Natural killer cell (primary cell): ENCODE data around the gene ILK. TPM values are rescaled to one million over a fixed set of nuclear protein-coding genes. Genes with fewer than 3 reads are reported as not detected.

Experiments used
- ATAC-seq, 3 donors: fragments of 150-1000 bp in 2 of 3; fragments of 200-7000 bp in 1 of 3; cut with Tn5 transposase; 1 replicate in 1 of 3; 2 replicates in 2 of 3; pipeline ENCODE4 v1.10.0; 2021; ENCODE audit warnings: mild to moderate bottlenecking in 2 of 3, moderate library complexity in 2 of 3
- DNase-seq, 2 donors: peaks; one replicate each; pipeline versions ENCODE4 v3.0.0 to v3.0.0-alpha.2; 2013 to 2021; ENCODE audit warnings: mixed read lengths in 1 of 2
- H3K27ac ChIP-seq: one replicate; pipeline ENCODE4 v1.5.1; 2013; ENCODE audit warnings: mild to moderate bottlenecking, low read length
- H3K27me3 ChIP-seq: one replicate; pipeline ENCODE4 v1.6.1; 2013; ENCODE audit warnings: low read length; ENCODE audit not compliant: control insufficient read depth, insufficient read depth
- H3K36me3 ChIP-seq: one replicate; pipeline ENCODE4 v1.6.1; 2013; ENCODE audit warnings: low read length; ENCODE audit not compliant: control insufficient read depth, insufficient read depth
- H3K4me1 ChIP-seq: one replicate; pipeline ENCODE4 v1.6.1; 2013; ENCODE audit warnings: low read length; ENCODE audit not compliant: control insufficient read depth, insufficient read depth
- H3K4me3 ChIP-seq: one replicate; pipeline ENCODE4 v1.5.1; 2013; ENCODE audit warnings: low read length
- H3K9me3 ChIP-seq: one replicate; pipeline ENCODE4 v1.6.1; 2013; ENCODE audit warnings: low read length; ENCODE audit not compliant: control insufficient read depth, insufficient read depth
- H3K27ac Mint-ChIP-seq, 2 donors: one replicate each; pipeline ENCODE4 v1.8.0; 2022; ENCODE audit warnings: mild to moderate bottlenecking in 2 of 2, mixed read lengths in 2 of 2, moderate library complexity in 1 of 2
- H3K27me3 Mint-ChIP-seq, 2 donors: one replicate each; pipeline ENCODE4 v1.8.0; 2022; ENCODE audit warnings: low read depth in 2 of 2, mixed read lengths in 2 of 2
- H3K36me3 Mint-ChIP-seq: one replicate; pipeline ENCODE4 v1.8.0; 2022; ENCODE audit warnings: mixed read lengths
- H3K4me1 Mint-ChIP-seq, 2 donors: one replicate each; pipeline ENCODE4 v1.8.0; 2022; ENCODE audit warnings: mixed read lengths in 2 of 2
- H3K4me3 Mint-ChIP-seq: one replicate; pipeline ENCODE4 v1.8.0; 2022; ENCODE audit warnings: mild to moderate bottlenecking, moderate library complexity, mixed read lengths
- H3K9me3 Mint-ChIP-seq, 2 donors: one replicate each; pipeline ENCODE4 v1.8.0; 2022; ENCODE audit warnings: mixed read lengths in 2 of 2
- CTCF ChIP-seq: fragments of 200-600 bp; IDR thresholded peaks from one replicate; pipeline ENCODE4 v1.8.0; 2022; ENCODE audit warnings: antibody characterized with exemption
- WGBS: methylation state at CpG from one replicate; pipeline ENCODE4 v1.1.7; 2013; ENCODE audit warnings: missing lambda C conversion rate; ENCODE audit not compliant: insufficient coverage; 5-methylcytosine and 5-hydroxymethylcytosine counted together
- intact Hi-C: fragments of 100-400 bp; cut with micrococcal nuclease; formaldehyde crosslinking; loops from one replicate; pipeline ENCODE4 v1.14.2; 2022
- total RNA-seq, 4 donors: library from RNA; stranded (reverse); fragments of 120-200 nt in 1 of 4; gene quantifications; one replicate each; pipeline versions ENCODE4 v1.2.3 to v1.2.4, GENCODE V29; 2013 to 2022

The ILK gene
- total RNA-seq, 3 donors from 2014 or later (not counting 1 experiment from before 2014, with no cell fraction given), result 109 to 145 (median 142) TPM

- Mint-ChIP-seq H3K27me3 (peaks cover 0 to 11% of the 10 kb centered on the region in 2 donors), H3K4me1 (peaks cover 0 to 6% of the 10 kb centered on the region in 2 donors), H3K27ac (no peak overlapping the region), H3K9me3 (no peaks in the 10 kb centered on the region), H3K36me3 (no peaks in the 10 kb centered on the region), H3K4me3 (peak overlapping the region; percentile 80)
- Histone ChIP-seq H3K4me1 (peaks cover 10% of the 10 kb centered on the region), H3K4me3 (no peak overlapping the region), H3K27ac (no peak overlapping the region), H3K9me3 (no peaks in the 10 kb centered on the region), H3K27me3 (peaks cover 4% of the 10 kb centered on the region), H3K36me3 (no peaks in the 10 kb centered on the region)
- DNase-seq (no peak), ATAC-seq (no peak)
- intact Hi-C loops, result no loop called here
- 88% methylated on average over 3 of the region's 5 CpGs for WGBS
- TF ChIP-seq CTCF, result no peak
Measured at GRCh38 chr11:6656936-6657335, 53.4 kb downstream of the ILK start.

GRCh38 chr11:6657346-6657745, 53.8 kb downstream of the ILK start:
- H3K27ac ChIP-seq, result no peak overlapping the region
- Mint-ChIP-seq H3K27ac (no peak overlapping the region), H3K9me3 (no peaks in the 10 kb centered on the region), H3K27me3 (peaks cover 0 to 11% of the 10 kb centered on the region in 2 donors), H3K4me1 (peaks cover 0 to 6% of the 10 kb centered on the region in 2 donors), H3K36me3 (no peaks in the 10 kb centered on the region), H3K4me3 (peak overlapping the region; percentile 80)
- H3K4me3 ChIP-seq, result no peak overlapping the region
- 100% methylated on average over 1 of the region's 1 CpG for WGBS
- intact Hi-C loops, result no loop called here
- no peak for ATAC-seq
- no peaks in the 10 kb centered on the region for H3K9me3 ChIP-seq
- no peaks in the 10 kb centered on the region for H3K36me3 ChIP-seq
- peaks cover 10% of the 10 kb centered on the region for H3K4me1 ChIP-seq
- no peak for TF ChIP-seq CTCF
- peaks cover 4% of the 10 kb centered on the region for H3K27me3 ChIP-seq
- no peak for DNase-seq

- no peak for ATAC-seq
- Histone ChIP-seq H3K27ac (no peak overlapping the region), H3K4me1 (peaks cover 10% of the 10 kb centered on the region), H3K27me3 (peaks cover 4% of the 10 kb centered on the region), H3K9me3 (no peaks in the 10 kb centered on the region), H3K4me3 (no peak overlapping the region), H3K36me3 (no peaks in the 10 kb centered on the region)
- no peak for DNase-seq
- Mint-ChIP-seq H3K36me3 (no peaks in the 10 kb centered on the region), H3K4me1 (peaks cover 0 to 6% of the 10 kb centered on the region in 2 donors), H3K9me3 (no peaks in the 10 kb centered on the region), H3K4me3 (no peak overlapping the region), H3K27me3 (peaks cover 0 to 11% of the 10 kb centered on the region in 2 donors), H3K27ac (no peak overlapping the region)
- no peak for TF ChIP-seq CTCF
- intact Hi-C loops, result no loop called here
Measured at GRCh38 chr11:6658647-6659046, 55.1 kb downstream of the ILK start.

Other genes with a start within 250 kb of the ILK start
- gene SMPD1, start 213.3 kb upstream of the ILK start, total RNA-seq, result 10 to 100 TPM; 52.7 to 63.3 (median 56.1) TPM
- gene APBB1, start 184.7 kb upstream of the ILK start, total RNA-seq, result 10 to 100 TPM; 62.8 to 77.1 (median 67.5) TPM
- gene HPX, start 162.8 kb upstream of the ILK start, total RNA-seq, result 1 to 10 TPM in 1 of 3 donors, under 1 TPM in 2; 0.35 to 1.5 (median 0.98) TPM
- 10 to 100 TPM; 26.4 to 30.9 (median 26.5) TPM for gene TRIM3, start 129.8 kb upstream of the ILK start, total RNA-seq
- gene ARFIP2, start 122.4 kb upstream of the ILK start, total RNA-seq, result 10 to 100 TPM; 44.7 to 62.3 (median 51.4) TPM
- gene TIMM10B, start 122.3 kb upstream of the ILK start, total RNA-seq, result 10 to 100 TPM; 69.6 to 92.8 (median 71.4) TPM
- gene DNHD1, start 106.5 kb upstream of the ILK start, total RNA-seq, result 10 to 100 TPM; 29.6 to 38.3 (median 31.4) TPM
- 10 to 100 TPM; 31.3 to 35.9 (median 31.9) TPM for gene RRP8, start 158 bp upstream of the ILK start, total RNA-seq
- 100 to 1,000 TPM; 154 to 191 (median 158) TPM for gene TAF10, start 8.4 kb downstream of the ILK start, total RNA-seq
- 100 to 1,000 TPM; 123 to 135 (median 131) TPM for gene TPP1, start 15.6 kb downstream of the ILK start, total RNA-seq
- gene DCHS1, start 52.0 kb downstream of the ILK start, total RNA-seq, result 1 to 10 TPM in 1 of 3 donors, under 1 TPM in 2; 0.49 to 1.0 (median 0.83) TPM
- gene MRPL17, start 79.6 kb downstream of the ILK start, total RNA-seq, result 10 to 100 TPM in 2 of 3 donors, 1 to 10 TPM in 1; 9.0 to 11.8 (median 11.4) TPM
- gene OR2AG2, start 168.2 kb downstream of the ILK start, total RNA-seq, result not detected
- gene OR2AG1, start 179.2 kb downstream of the ILK start, total RNA-seq, result not detected
- gene OR6A2, start 195.9 kb downstream of the ILK start, total RNA-seq, result not detected
- not detected for gene OR10A5, start 241.9 kb downstream of the ILK start, total RNA-seq